Glomerular visceral epithelial cell (primary cell): ENCODE measurements around the gene ACP6.
"Not testable (repeated sequence)": the region's sequence is repeated elsewhere in the genome, so short reads cannot be mapped to it uniquely, and the experiment has no call there.

Experiments
- DNase-seq: peaks from one replicate; pipeline ENCODE4 v3.0.0-alpha.2; 2016; ENCODE audit errors: extremely low spot score

Gene ACP6

GRCh38 chr1:147670319-147671001 lies at the start of gene ACP6:
TSS of gene ACP6 (minus strand) at chr1:147670524. CDS start at chr1:147670048, 476 bp downstream.
- peak; percentile 95 for DNase-seq

- no peak for DNase-seq
Observed at GRCh38 chr1:147719711-147720225, 49.4 kb upstream of the ACP6 start.

DNA sequence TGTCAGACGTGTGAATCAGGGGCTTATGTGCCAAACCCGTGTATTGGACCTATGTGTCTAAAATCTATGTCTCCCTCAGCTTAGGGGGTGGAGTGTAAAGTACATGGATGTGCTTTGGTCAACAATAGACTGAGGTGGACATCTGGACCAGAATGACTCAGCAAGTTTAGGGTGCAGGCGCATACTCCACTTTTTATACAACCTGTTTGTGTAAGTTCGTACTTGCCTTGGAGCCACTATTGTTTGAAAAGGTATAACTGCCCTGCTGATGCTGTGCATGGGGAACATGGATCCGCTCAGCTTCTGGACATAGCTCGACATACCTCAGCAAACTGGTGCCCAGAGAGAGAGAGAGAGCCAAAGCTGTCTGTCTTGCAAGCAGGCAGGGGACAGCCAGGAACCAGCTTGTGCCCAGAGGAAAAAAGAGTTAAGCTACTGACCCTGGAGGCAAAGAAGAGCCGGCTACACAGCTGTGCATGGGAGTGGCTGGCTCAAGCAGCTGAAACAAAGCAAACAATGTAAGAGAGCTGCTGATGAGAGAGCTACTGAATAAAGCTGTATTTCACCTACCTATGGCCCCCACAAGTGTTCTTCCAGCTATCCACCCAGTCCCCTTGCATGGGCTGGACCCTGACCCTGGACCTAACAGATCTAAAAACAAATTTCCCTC lies 48.8 kb upstream of the ACP6 start:
- DNase-seq, result no peak

GRCh38 chr1:147717706-147718097 lies 47.4 kb upstream of the ACP6 start:
- no peak for DNase-seq

DNA sequence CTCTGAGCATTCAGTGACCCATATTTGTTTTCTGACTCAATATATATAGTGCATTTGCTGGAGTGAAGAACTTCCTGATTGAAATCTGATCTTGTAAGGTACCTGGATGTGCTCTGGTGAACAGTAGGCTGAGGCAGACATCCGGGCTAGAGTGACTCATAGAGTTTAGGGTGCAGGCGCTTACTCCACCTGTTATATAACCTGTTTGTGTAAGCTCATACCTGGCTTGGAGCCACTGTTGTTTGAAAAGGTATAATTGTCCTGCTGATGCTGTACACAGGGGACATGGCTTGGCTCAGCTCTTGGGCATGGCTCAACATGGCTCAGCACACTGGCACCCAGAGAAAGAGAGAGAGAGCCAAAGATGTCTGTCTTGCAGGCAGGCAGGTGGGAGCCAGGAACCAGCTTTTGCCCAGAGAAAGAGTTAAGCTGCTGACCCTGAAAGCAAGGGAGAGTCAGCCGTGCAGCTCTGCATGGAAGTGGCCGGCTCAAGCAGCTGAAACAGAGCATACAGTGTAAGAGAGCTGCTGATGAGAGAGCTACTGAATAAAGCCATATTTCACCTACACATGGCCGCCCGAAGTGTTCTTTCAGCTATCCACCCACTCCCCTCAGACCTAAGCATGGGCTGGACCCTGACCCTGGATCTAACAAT lies 46.9 kb upstream of the ACP6 start:
- peak; percentile 69 for DNase-seq

GRCh38 chr1:147712605-147713004 lies 42.3 kb upstream of the ACP6 start:
- no peak for DNase-seq

DNA sequence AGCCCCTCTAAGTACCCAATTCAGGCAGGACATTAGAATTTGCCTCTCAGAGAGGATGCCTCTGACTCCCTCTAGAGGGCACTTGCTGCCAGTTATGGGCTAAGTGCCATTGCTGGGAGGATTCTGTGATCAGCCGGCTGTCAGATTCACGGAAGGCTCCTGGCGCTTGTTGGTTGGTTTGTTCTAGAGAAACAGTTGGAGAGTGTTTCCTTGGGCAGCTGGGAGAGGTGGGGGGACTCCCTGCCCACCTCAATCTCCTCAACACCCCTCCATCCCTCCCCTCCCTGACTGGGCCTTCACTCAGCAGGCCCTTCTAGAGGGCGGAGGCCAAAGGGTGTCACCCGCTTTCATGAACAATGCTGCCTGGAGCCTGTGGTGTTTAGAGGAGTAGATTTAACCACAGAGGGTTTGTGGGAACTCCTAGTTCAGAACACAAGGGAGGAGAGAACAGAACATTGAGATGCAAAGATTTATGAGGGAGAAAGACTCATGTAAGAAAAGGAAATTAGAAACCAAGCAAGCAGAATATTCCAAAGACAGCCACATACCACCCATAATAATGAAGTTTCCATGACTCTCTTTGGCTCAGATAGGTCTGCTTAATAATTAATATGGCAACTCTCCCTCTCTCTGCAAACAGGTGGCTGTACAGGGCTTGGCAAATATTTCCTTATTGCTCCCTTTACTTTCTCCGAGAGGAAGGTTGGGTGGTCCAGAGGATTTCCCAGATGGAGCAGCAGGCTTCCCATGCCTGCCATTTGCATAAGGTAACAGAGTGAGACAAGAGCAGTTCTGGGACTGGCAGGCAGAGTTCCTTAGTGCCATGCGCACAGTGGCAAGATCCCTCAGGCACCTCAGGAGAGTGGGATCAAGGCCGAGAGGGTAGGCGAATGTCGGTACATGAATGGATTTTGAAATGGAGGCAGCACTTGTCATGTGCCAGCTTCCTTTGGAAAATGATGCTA lies 30.0 kb upstream of the ACP6 start:
- peak; percentile 63 for DNase-seq

GRCh38 chr1:147699686-147700041 lies 29.3 kb upstream of the ACP6 start:
- no peak for DNase-seq

- DNase-seq, result no peak
Observed at GRCh38 chr1:147683163-147683763, 12.9 kb upstream of the ACP6 start.

DNA sequence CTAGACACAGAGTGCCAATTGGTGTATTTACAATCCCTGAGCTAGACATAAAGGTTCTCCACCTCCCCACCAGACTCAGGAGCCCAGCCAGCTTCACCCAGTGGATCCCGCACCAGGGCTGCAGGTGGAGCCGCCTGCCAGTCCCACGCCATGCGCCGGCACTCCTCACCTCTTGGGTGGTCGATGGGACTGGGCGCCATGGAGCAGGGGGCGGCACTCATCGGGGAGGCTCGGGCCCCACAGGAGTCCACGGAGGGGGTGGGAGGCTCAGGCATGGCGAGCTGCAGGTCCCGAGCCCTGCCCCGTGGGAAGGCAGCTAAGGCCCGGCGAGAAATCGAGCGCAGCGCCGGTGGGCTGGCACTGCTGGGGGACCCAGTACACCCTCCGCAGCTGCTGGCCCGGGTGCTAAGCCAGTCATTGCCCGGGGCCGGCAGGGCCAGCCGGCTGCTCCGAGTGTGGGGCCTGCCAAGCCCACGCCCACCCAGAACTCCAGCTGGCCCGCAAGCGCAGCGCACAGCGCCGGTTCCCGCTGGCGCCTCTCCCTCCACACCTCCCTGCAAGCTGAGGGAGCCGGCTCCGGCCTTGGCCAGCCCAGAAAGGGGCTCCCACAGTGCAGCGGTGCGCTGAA lies 10.4 kb upstream of the ACP6 start:
- DNase-seq, result not testable (repeated sequence)

DNA sequence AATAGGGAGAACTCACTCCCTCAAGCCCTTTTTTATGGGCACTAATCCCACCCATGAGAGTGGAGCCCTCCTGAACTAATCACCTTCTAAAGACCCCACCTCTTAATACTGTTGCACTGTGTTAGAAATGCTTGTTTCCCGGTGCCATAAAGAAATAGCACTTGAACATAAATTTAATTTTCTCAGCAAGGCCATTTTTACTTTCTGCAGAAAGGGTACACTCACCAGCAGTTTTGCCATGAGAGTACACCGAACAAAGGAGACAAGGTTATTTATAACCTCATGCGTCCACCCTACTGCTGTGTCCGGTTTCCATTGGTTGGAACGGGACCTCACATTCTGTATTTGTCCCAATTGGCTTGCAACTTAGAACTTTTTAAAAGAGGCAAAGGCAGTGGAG lies 7.4 kb upstream of the ACP6 start:
- not testable (repeated sequence) for DNase-seq

GRCh38 chr1:147676311-147677085 lies 6.2 kb upstream of the ACP6 start:
- peak; percentile 44 for DNase-seq

GRCh38 chr1:147673816-147674215 lies 3.5 kb upstream of the ACP6 start:
- DNase-seq, result no peak

- DNase-seq, result no peak
Observed at GRCh38 chr1:147673406-147673805, 3.1 kb upstream of the ACP6 start.

DNA sequence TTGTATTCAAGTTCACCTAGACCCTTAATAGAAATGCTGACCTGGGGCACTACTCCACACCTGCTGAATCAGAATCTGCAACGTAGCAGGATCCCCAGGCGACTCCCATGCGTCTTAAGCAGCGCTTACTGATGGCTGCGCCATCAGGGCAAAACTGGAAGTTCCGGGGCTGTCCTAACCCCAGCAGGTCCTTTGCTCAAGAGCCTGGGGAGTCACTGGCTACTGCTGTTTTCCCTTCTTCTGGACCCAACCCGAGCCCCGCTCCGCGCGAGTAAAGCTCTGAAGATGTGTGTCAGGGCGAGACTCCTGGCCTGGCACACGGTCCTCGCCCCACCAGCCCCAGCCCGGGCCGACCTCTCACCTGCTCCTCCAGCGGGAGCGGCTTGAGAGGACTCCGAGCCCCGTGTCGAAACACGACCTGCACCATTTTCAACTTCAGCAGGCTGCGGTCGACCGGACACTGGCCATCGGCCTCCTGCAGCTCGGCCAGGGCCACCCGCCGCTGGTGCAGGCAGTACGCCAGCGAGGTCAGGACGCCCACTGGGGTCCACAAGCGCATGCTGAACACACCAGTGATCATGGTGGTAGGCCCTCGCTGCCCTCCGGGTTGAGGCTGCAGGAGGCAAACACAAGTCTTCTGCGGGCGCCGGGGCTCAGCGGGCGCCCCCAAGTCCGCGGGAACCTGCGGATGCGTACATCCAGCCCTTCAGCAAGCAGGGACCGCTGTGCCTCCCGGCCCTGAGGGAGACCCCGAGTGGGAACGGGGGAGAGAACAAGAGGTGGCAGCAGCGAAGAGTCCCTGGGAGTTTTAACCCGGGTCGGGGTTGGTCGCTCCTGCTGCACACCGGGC lies 630 bp downstream of the ACP6 start:
- peak; percentile 55 for DNase-seq

GRCh38 chr1:147665521-147665920 lies 4.8 kb downstream of the ACP6 start:
- no peak for DNase-seq

DNA sequence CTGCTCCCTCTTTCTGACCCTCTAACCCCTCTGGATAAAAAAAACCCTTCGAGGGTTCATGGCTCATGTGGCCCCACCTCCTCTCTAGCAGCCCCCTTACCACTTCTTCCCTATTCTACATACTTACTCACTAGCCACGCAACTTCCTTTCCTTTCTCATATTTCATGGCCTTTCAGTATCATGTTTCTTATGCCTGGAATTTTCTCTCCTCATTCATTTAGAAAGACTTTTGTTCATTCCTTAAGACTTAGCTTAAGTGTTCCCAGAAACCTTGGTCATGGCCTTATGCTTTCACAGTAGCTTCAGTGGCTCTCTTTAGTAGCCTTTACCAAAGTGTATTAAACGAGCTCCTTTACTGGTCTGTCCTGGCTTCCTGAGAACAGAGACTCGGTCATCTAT lies 6.1 kb downstream of the ACP6 start:
- no peak for DNase-seq

DNA sequence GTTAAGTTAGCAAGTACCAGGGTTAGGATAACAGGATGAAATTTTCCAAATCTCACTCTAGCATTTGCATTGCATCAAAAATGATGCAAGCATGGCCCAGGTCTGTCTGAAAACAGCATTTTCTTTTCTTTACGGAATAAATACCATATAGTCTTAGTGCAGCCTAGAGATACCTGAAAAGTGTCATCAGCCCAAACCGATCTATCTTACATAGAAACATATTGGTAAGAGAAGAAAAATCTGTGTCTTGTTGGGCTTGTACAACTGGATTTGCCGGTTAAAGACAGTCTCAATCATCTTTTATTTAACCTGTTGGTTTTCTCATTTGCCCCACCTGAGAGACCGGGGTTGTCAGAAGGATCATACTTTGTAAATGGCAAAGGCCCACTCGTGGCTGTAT lies 15.8 kb downstream of the ACP6 start:
- DNase-seq, result no peak

DNA sequence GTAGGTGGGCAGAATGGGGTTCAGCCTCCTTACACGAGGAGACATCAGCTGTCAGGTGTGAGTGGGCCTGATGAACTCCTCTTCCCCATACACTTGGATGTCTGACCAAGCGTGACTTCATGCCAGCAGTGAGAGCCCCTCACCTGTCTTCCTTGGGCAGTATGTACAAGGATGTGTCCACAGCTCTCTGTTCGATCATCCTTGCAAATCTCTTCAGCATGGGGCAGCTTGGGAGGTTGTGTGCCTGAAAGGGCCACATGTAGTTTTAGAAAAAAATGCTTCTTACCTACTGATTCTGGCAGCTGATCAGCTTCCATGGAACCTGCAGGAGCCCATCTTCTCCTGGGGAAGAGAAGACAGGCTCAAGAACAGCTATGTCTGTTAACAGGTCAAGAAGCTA lies 18.0 kb downstream of the ACP6 start:
- peak; percentile 36 for DNase-seq
